Activated CD4-positive, CD25-positive, alpha-beta regulatory T cell treated with anti-CD3 and anti-CD28 coated beads, Interleukin-2, amount 50 U/mL, for 24 hours (primary cell): ENCODE data around the gene E4F1.
"Not testable (repeated sequence)": the region's sequence is repeated elsewhere in the genome, so short reads cannot be mapped to it uniquely, and the experiment has no call there.

Source experiments
- ATAC-seq, 2 donors: fragments of 150-1000 bp; cut with Tn5 transposase; one replicate each; pipeline ENCODE4 v1.10.0; 2021; ENCODE audit warnings: mild to moderate bottlenecking in 1 of 2, moderate library complexity in 1 of 2

E4F1 gene

DNA sequence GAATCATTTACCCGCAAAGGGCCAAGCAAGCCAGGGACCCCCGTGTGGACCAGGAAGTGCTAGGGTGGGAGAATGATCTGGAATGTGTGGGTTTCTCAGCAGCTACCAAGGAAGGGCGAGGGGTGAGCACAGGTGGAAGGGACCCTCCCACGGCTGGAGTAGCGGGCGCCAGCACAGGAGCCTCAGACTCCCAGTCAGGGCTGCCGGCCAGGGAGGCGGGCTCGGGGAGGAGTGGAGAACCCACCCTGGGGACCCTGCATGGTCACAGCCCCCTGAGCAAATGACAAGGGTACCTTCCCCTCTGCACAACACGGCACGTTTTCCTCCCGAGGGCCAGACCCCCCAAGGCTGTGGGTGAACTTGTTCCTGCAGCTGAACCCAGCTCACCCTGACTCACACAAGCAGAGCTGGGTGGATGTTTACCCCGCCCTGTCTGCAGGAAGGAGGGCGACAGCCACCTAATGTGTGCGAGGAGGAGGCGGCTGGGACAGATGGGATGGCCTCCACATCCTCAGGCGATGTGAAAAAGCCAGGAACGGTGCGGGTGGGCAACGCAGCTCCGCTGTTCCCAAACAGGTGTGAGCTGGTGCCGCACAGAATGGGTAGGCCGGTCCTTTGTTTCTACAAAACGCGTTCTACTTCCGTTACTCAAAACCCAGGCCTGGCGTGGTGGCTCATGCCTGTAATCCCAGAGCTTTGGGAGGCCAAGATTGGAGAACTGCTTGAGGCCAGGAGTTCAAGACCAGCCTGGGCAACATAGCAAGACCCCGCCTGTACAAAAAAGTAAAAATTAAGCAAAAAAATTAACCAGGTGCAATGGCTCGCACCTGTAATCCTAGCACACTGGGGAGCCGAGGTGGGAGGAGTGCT lies 21.8 kb downstream of the E4F1 start:
- ATAC-seq: no peak

DNA sequence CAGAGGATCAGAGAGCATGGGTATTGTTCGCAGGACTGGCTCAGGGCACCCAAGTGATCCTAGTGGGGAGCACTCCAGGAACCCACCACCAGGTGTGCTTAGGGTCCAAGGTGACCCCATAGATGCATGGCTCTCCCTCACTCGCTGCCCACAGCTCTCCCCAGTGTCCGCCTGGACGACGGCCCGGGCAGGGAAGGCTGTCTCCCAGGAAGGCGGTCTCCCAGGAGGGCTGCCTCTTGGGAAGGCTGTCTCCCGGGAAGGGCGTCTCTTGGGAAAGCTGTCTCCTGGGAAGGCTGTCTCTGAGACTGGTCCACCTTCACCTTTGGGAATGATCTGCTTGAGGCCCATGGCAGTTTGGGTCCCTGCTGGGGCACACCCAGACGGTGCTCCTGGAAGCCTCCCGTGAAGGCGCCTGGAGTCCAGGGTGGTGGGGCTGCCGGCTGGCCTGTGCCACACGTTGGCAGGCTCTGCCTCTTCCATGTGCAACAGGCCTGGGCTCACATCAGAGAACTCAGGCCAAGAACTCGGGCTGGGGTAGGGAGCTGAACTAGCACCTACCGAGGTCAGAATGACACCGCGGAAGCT lies 23.0 kb downstream of the E4F1 start:
- ATAC-seq: no peak

DNA sequence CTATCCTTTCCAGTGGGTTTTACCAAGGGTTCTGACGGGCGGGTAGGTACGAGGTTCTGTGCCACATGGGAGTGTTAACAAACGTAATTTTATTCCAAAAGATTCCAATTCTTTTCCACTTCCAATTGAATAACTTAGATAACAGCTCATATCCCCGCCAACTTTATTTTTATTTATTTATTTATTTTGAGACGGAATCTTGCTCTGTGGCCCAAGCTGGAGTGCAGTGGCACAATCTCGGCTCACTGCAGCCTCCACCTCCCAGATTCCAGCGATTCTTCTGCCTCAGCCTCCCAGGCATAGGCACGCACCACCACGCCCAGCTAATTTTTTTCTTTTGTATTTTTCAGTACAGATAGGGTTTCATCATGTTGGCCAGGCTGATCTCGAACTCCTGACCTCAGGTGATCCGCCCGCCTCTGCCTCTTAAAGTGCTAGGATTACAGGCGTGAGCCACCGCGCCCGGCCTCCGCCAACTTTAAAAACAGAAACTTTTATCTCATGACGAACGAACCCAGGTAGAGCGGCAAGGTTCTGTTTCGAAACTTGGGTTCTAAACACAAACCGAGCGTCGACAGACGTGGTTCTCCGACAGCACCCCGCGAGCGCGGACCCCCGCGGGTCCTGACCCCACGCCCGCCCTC lies 27.4 kb downstream of the E4F1 start:
- peak; percentile 44 for ATAC-seq

DNA sequence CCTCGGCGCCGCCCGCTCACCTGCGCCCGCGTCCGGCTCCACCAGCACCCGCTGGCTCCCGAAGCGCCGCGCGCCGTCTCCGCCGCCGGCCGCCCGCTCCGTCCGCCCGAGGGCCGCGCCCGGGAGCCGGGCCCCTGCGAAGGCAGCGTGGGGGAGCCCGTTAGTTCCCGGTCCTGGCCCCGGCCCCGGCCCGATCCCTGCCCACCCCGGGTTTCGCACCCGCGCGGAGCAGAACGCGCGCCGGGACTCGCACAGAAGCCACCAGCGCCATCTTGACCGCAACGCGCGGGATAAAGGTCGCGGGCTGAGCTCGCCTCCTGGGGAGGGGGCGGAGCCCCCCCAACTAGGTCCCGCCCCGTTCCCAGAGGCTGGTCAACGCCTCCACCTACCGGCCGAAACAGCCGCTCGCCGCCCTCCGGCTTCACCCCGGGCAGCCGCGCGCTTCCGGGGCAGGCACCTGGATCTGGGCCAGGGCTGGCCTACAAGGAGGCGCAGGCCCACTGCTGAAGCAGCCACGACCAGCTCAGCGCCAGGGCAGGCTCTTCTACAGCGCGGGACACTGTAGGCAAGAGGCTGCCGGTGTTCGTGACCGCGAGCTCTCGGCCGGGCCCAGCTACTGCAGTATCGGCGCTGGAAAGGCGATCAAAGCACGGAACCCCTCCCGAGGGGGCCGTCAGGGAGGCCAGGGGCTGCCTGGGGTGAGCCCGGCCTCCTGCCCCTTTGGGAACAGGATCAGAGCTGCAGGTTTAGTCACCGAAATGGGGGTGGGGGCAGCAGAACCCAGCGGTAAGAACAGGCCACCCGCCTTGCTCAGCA lies 28.1 kb downstream of the E4F1 start, which contains the start of gene ECI1:
TSS of gene ECI1 (minus strand) at position 292 of the 816 bp plus-strand sequence. CDS start at position 271, 21 bp downstream.
- ATAC-seq: peak; percentile 77 to 82

DNA sequence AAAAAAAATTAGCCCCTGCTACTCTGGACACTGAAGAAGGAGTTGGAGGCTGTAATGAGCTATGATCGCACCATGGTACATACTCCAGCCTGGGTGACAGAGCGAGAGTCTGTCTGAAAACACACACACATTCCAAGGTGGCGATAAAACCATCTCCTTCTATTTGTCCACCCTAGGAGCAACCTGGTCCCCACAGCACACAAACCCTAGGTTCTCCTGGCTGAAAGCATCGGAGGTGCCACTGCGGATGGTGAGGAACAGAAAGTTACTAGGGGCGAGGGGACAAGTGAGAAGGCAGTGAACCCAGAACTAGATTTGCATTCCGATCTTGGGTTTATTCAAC lies 29.4 kb downstream of the E4F1 start:
- no peak for ATAC-seq

DNA sequence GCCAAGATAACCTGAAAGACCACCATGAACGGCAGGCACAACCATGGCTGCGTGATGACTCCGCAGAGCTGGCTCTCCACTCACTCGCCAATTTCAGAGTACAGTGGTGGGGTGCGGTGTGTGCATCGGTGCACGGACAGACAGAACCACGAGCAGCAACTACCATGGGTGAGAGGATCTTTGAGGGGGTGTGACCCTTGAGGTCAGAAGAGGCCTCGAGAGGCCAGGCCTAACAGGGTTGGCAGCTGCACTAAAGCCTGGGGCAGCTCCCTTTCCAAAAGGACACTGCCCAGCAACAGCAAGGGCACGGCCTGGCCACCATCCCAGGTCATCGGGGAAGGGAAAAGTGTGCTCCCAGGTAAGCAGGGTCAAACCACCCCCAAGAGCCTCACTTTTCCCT lies 29.9 kb downstream of the E4F1 start:
- no peak for ATAC-seq

DNA sequence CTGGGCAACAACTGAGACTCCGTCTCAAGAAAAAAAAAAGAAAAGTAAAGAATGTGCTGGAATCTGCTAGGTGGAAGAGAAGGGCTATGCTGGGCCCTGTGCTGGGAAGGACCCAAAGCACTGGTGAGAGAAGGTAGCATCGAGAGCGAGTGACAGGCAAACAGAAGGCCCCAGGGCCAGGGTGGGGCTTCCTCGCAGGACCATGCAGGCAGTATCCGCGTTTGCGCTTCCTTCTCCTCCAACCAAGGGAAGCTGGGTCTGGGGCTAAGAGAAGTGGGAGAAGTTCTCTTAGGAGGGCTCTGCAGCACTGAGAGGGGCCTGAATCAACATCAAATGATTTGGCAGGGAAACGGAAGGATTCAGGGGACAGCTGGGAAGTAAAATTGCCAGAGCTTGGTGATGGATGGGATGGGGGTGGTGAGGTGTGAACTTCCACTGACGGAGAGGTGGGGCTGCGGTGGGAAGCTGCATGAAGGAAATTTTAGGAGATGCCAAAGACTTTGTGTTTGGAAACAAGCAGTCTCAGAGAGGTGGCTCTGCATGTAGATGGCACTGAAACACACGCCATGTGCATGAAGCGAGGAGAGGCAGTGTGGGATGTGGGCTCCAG lies 33.2 kb downstream of the E4F1 start:
- no peak for ATAC-seq

DNA sequence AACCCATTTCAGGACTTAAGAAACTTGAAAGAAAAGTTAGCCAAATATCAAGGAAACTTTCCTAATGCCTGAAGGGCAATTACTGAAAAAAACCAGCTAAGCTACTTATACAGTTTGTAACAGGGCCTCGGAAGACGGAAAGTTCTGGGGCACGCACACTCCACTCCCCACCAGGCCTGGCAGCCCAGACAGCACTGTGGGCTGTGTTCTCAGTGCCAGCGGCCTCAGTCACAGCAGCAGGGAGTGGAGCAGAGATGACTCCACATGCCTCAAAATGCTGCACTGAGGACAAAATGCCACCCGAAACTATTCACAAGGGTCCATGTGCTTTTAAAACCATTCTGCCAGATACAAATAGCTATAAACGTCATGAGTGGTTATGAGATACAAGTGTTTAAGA lies 34.3 kb downstream of the E4F1 start:
- no peak for ATAC-seq

DNA sequence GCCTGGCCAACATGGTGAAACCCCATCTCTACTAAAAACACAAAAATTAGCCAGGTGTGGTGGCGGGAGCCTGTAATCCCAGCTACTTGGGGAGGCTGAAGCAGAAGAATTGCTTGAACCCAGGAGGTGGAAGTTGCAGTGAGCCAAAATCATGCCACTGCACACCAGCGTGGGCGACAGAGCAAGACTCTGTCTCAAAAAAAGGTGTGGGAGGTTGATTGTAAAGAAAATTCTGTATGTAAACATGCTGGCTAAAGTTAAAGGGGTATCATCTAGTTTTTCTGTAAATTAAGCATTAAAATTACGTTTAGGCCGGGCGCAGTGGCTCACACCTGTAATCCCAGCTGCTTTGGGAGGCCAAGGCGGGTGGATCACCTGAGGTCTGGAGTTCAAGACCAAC lies 35.1 kb downstream of the E4F1 start:
- ATAC-seq: not testable (repeated sequence)

DNA sequence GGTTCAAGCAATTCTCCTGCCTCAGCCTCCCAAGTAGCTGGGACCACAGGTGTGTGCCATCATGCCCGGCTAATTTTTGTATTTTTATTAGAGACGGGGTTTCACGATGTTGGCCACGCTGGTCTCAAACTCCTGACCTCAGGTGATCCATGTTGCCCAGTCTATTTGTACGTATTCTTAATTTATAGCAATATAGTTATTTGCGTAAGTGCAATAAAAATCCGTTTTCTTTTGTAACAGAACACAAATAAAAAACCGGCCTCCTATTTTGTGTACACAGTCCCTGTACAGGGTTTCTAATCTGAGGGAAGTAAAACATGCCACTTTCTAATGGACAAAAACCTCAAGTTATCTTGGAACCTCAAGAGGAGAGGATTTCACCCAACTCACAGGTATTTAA lies 36.9 kb downstream of the E4F1 start:
- no peak for ATAC-seq

DNA sequence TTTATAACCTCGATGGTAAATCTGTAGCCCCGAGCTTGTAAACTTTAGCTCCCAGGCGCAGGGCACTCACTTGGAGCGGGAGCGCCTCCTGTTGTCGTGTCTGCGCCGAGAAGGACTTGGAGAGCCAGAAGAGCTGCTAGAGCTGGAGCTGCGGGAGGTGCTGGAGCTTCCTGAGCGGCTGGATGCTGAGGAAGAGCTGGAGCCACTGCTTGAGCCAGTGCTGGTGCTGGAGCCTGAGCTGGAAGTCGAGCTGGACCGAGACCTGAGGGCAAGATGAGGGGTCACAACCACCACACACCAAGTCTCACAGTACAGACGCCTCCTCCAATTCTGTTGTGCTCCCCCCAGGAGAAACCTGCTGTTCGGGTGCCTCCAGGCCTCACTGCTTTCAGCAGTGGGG lies 39.6 kb downstream of the E4F1 start:
- ATAC-seq: not testable (repeated sequence)

DNA sequence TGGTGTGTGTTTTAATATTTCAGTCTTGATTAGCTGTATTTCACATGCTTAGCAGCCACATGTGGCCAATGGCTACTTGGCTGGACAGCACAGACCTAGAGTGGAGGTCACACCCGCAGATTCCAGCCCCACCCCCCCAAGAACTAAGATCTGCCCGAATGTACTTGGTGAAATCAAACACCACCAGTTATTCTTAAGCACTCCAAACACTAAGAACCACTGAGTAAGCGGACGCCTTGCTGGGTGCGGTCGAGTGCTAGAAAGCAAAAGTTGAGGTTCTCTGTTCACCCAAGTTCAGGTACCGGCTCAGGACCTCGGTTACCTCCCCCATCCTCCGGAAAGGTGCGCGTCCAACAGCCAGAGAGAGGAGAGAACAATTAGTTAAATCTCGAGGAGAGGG lies 43.5 kb downstream of the E4F1 start:
- ATAC-seq: peak in 1 of 2 donors; percentile 8

DNA sequence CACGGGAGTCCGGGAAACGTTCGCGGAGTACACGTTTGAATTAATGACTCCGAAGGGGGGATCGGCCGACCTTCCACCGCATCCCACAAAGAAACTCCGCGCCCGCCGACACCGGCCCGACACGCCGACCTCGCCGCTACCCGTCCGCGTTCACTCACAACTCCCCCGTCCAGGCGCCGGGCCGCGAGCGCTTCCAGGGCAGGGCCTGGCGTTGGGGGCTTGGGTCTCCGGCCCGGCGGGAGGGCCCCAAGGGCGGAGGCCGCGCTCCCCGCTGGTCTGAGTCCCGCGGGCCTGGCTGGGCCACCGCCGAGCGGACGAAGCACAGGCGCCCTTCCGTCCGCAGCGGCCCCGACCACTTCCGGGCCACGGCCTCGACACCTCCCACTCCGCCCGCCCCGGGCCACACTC lies 44.1 kb downstream of the E4F1 start:
- ATAC-seq: peak; percentile 63 to 64

DNA sequence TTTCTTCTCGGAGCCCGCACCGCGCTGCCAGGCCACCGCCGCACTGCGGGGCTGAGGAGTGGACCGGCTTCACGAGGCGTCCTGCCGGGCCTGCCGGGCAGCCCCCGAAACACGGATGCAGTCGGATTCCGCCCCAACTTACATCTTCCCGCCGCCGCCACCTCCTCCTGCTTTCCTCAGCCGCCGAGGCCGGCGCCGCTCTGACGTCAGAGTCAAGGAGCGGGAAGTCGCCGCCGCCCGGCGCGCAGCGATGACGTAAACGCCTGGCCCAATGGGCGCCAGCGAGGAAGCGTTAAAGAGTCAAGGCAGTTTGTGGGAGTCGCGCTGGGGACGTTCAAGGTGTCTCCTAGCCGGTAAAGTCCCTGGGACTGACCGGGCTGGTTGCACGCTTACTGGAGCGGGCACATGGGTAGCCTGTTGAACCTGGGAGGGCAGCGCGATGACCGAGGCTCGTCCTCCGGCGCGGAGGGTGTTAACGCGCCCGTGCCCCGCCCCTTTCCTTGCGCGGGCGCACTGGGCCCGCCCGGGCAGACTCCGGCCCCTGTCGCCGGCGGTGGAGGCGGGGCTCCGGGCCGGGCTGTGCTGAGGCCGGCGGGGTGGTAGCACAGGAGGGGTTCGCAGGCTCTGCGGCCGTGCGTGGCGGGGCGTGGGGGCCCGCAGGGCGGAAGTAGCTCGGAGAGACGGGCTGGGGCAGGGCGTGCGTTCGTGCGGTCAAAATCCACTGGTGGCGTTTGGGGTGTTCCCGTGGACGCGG lies 44.7 kb downstream of the E4F1 start, which contains the start of gene RNPS1:
TSS of gene RNPS1 (minus strand) at position 214 of the 754 bp plus-strand sequence. CDS start 3,483 bp downstream, outside the sequence.
- ATAC-seq: peak; percentile 85 to 91

DNA sequence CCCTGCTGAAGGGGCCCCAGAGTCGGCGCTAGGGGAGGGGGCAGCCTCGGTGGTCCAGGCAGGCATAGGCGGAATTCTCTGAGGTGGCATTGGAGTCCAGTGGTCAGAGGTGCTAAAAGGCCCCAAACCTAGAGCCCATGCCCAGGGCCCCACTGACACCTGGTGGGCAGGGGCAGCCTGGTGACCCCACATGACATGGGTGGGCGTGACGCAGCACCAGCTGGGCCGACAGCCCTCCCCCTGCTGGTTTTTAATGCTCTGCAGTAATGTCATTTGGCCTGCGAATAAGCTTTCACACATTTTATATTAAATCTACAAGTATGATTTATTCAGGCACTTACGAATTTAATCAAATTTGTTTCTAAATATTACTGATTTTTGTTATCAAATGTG lies 46.7 kb downstream of the E4F1 start:
- no peak for ATAC-seq

DNA sequence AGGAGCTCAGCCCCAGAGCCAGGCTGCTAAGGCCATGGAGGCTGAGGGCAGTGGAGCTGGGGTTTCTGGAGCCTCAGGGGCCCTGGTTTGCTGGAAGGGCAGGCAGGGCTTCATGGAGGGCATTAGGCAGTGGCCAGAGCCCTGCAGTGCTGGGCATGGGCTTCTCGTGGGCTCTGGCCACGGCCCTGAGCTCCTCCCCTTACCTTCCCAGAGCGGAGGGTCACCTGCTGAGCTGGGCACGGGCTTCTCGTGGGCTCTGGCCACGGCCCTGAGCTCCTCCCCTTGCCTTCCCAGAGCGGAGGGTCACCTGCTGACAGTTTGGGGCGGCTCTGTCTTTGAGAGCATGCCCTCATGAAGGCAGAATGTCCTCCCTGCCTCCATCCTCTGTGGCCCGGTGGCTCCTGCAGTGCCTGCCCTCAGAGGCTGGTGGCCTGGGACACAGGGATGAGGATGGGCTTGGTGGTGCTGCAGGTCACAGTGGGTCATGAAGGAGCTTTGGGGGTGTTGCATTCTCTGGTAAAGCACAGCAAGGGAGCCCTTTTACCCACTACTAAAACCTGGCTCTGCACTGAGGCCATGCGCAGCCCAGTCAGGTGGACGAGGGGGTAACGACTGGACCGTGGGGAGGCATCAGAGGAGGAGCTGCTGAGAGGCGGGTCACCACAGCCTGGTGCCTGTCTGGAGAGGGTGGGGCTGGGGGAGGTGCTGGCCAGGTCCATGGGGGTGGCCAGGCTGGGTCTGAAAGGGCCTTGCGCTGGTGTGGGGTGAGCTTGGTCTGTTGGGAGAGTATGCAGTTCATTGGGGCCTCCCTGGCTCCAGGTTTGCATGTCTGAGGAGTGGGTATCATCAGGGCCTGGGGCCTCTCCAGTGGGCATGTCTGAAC lies 47.4 kb downstream of the E4F1 start:
- no peak for ATAC-seq

DNA sequence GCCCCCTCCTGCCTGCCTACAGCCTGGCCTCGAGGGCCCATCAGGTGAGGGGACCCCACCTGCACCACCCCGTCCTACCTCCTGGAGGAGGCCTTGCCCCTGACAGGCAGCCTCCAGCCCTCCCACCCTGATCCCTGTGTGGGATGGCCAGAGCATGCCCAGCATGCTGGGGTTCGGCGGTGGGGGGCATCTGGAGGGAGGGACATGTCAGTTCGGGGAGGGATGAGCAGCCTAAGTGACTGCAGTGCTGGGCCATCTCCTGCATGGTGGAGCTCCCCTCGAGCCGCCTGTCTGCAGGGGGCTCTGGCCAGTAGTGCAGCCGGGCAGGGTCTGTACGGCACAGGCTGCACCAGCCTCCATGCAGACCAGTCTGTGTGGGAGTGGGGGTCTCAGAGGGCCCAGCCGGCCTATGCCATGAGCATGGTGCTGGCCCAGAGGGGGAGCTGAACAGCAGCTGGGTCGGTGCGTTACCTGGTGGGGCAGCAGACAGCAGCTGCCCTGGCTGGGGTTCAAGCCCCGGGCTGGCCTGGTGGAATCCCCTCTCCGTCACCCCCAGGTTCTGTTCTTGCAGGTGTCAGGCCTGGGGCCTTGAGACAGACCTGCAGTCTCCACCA lies 48.6 kb downstream of the E4F1 start:
- no peak for ATAC-seq

DNA sequence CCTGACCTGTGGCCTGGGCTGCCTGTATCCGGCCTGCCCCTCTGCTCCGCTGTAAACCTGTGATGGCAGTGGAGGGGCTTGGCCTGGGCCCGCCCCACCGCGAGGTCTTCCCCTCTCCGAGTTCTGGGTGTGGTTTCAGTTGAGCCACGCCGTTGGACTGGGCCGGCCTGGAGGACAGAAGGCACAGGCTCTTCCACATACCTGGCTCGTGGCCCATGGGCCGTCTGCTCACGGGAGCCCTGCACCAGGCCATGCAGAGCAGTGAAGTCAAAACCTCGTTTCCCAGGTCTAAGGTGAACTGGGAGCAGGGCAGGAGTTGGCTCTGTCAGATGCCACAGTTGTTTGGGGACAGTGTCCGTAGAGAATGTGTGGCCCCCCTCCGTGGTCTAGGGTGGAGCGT lies 50.1 kb downstream of the E4F1 start:
- ATAC-seq: no peak

DNA sequence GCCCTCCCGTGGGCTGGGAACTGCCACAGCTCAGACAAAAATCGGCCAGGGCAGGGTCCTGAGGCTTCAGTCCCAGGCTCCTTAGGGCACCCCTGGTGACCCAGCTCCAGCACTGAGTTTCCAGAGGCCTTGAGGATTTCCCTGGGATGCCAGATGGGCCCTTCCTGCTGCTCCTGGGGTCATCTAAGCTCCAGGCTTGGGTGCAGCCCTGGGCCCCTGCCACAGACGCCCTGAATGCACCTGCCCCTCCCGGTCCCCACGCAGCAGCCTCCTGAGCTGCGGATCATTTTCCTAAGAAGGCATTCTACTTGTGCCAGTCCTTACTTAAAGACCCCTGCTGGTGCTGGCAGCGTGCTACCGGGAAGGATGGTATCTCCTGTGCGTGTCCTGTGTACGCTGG lies 50.5 kb downstream of the E4F1 start:
- no peak for ATAC-seq
